ENCODE measurements around the gene SLC22A2.

Gene SLC22A2

DNA sequence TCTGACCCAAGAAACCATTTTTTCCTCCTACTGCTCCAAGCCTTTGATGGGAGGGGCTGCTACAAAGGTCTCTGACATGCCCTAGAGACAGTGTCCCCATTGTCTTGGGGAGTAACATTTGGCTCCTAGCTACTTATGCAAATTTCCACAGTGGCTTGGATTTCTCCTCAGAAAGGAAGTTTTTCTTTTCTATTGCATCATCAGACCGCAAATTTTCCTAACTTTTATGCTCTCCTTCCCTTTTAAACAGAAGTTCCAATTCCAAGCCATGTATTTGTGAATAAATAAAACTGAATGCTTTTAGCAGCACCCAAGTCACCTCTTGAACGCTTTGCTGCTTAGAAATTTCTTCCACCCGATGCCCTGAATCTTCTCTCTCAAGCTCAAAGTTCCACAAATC lies 51.0 kb downstream of the SLC22A2 start:
- DNase-seq (ENCODE audit: low read depth): no peak

GRCh38 chr6:160204710-160205109 lies 53.9 kb downstream of the SLC22A2 start:
- DNase-seq (ENCODE audit: low read depth): no peak

DNA sequence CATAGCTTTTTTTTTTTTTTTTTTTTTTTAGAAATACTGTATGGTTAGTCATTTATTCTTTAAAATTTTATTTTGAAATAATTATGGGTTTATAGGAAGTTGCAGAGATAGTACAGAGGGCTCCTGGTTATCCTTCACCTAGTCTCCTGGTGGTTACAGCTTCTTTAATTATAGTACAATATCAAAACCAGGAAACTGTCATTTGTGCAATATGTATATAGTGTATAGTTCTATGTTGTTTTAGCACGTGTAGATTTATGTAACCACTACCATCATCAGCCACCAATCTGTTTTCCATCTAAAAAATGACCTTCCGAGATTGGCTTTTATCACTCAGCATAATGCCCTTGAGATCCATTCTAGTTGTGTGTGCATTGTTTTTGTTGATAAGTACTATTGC lies 54.7 kb downstream of the SLC22A2 start:
- DNase-seq (ENCODE audit: low read depth): no peak

- DNase-seq (ENCODE audit: low read depth): no peak
These were observed 55.1 kb downstream of the SLC22A2 start for GRCh38 chr6:160203522-160203921.

GRCh38 chr6:160203076-160203475 lies 55.5 kb downstream of the SLC22A2 start:
- DNase-seq (ENCODE audit: low read depth): no peak

DNA sequence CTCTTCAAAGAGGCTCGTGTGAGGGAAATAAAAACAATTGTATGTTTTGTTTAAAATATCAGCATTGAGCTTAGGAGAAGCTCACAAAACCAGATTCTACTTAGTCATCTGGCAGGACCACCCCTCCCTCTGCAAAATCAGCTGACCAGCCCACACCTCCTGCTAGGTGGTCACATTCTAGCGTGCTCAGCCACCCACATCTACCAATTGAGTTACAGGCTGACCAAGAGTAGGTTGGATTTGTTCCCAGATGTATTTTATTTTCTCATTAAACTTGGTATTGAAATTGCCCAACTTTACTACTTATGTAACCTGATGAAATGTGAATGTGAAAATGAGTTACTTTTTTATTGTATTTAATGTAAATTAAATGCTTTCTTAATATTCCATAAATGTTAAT lies 56.2 kb downstream of the SLC22A2 start:
- no peak for DNase-seq (ENCODE audit: low read depth)

- DNase-seq (ENCODE audit: low read depth): no peak
These were observed 57.6 kb downstream of the SLC22A2 start for GRCh38 chr6:160201061-160201460.

GRCh38 chr6:160198606-160199211 lies 59.9 kb downstream of the SLC22A2 start:
- DNase-seq (ENCODE audit: low read depth): no peak

GRCh38 chr6:160197662-160198061 lies 61.0 kb downstream of the SLC22A2 start:
- no peak for DNase-seq (ENCODE audit: low read depth)

- no peak for DNase-seq (ENCODE audit: low read depth)
These were observed 63.8 kb downstream of the SLC22A2 start for GRCh38 chr6:160194808-160195207.

GRCh38 chr6:160192840-160193239 lies 65.8 kb downstream of the SLC22A2 start:
- DNase-seq (ENCODE audit: low read depth): no peak

GRCh38 chr6:160190973-160191372 lies 67.6 kb downstream of the SLC22A2 start:
- no peak for DNase-seq (ENCODE audit: low read depth)

GRCh38 chr6:160190081-160190480 lies 68.5 kb downstream of the SLC22A2 start:
- DNase-seq (ENCODE audit: low read depth): no peak

DNA sequence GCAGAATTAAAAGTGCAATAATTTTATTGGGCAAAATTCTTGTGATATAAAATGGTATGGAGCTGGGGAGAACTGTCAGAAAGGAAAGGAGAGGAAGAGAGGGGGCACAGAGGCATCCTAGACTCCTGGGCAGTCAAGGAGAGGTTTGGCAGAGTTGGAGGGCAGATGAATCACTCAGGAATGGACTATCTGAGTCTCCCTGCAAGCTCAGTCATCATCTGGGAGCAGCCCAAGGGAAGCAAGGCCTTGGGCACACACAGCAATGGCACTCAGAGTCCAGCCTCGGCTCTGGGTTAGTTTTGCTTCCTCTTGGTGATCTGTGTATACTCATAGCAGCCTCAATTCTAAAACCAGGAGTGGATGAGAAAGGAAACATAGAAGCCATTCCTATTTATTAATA lies 69.8 kb downstream of the SLC22A2 start:
- no peak for DNase-seq (ENCODE audit: low read depth)

DNA sequence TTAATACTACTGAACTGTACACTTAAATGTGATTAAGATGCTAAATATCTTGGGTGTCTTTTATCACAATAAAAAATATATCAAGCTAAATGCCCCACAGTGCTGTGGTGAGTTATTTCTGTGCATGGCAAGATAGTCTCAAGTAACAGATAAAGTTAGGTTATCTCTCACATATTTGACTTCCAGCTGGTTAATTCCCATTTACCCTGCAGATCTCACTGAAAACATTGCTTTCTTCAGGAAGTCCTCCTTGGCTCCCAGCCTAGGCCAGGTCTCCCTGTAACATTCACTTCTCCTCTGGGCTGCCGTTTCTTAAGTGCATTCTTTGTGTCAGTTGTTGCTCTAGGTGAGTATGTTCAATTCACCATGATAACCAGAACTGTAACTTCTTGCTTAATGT lies 77.9 kb downstream of the SLC22A2 start:
- DNase-seq (ENCODE audit: low read depth): no peak

DNA sequence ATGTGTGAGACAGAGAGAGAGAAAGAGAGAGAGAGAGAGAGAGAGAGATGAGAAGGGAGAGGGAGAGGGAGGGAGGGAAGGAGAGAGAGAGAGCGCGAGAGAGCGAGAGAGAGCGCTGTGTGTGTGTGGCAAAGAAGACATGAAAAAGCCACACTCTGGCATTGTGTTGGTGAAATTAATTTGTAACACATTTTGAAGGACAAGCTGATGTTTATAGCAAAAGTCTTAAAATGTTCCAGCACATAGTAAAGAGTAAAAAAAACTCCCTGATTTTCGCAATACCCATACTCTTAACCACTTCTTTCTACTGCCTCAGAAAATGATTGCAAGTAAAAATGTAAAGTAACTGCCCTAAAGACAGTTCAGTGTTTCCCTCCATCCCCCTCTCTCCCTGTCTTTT lies 80.3 kb downstream of the SLC22A2 start:
- DNase-seq (ENCODE audit: low read depth): no peak

DNA sequence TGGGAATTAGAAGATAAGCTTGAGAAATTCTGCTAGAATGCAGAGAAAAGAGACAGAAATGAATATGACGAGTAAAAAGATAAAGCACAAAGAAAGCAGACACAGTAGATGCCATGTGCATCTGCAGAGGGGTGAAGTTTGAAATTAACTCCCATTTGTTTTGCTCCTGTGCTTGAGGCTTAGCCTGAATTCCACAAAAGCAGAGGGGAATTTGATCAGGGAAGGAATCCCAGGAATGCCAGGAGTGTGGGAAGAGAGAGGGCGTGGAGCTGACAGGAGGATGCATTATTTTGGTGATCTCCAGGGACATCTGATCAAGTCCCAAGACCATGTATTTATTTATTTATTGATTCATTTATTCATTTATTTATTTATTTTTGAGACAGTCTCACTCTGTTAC lies 81.4 kb downstream of the SLC22A2 start:
- DNase-seq (ENCODE audit: low read depth): no peak

DNA sequence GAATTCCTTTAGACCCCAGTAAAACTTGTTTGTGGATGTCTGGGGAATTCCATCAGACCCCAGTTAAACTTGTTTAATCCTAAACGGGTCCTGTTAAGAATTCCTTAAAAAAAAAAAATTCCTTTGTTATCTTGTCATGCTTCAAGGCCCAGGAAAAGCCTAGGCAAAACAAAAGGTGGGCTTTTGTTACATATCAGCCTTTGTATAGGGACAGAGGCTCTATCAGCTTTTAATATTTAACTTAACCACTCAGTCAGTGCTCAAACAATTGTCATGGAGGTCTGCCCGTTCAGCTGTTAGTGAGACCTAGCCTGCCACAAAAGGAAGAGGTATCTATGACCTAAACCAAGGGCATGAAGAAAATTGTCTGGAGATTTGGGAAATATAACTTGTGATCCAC lies 83.9 kb downstream of the SLC22A2 start:
- no peak for DNase-seq (ENCODE audit: low read depth)

DNA sequence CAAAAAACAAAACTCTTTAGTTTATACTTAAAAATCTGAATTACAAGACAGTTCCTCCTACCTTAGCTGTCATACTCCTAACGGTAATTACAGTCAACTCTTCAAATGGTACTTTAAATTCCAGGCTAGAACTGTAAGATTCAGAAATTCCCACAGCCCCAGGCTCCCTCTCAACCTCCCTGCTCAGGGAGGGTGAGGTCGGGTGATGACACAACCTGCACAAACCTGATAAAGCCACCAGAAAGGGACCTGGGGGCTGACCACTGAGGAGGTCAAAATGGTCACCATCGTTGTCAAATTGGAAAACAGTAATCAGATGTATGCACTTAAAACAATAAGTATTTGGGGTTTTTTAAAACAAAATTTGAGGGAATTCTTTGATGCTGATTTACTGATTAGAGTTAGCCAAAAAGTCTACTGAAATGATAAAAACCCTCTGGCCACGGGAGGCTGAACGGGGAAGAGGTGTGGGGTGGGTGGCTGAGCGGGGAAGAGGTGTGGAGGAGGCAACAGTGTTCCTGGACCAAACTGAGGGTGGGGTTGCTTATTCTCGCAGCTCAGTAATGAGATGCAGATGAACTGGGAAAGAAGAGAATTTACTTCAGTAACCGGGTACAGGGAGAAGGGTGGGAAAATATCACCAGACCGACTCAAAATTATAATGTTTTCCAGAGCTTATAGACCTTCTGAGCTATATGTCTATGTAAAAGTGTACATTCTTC lies 84.7 kb downstream of the SLC22A2 start:
- no peak for DNase-seq (ENCODE audit: low read depth)

DNA sequence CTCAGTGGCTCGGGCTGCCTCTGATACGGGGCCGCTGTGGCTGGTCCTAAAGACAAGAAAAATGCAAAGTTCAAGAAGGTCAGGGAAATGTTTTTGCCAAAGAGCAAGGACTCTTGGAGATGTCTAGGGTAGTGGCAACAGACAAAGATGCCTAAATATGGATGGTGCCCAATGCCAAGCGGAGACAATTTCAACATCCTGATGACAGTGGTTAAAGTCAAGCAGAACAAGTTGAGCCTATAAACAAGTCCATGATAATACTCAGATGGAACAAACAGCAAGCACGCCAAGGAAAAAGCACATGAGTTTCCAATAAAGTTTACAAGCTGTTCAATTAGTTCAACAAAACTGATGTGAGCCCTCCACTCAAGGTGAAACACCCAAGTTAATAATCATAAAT lies 85.9 kb downstream of the SLC22A2 start:
- no peak for DNase-seq (ENCODE audit: low read depth)

DNA sequence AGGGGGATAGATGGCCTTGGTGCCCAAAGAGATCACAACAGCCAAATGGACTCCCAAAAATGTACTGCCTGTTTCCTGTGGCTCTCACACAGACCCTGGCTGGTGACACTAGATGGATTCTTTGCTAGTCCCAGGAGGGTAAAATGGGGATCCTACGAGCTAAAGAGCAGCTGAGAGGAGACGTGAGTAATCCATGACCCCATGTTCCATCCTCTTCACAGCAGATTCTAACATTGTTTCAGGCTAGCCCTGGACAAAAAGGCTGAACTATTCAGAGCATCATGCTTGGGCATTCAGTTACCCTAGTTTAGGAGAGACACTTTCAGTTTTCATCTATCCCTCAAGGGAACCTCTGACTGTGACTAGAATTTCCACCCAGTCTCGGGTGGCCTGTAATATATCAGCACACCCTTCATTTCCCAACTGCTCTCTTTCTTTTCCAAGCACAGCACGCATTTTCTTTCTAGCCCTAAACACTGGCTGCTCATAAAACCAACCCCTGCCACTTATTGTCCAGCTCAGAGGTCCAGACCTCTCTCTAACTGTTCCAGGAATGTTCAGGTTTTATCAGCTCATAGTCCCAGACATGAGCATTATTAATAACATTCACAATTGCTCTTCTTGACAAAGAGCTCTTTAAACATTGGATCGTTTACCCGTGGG lies 88.5 kb downstream of the SLC22A2 start:
- DNase-seq (ENCODE audit: low read depth): no peak

DNA sequence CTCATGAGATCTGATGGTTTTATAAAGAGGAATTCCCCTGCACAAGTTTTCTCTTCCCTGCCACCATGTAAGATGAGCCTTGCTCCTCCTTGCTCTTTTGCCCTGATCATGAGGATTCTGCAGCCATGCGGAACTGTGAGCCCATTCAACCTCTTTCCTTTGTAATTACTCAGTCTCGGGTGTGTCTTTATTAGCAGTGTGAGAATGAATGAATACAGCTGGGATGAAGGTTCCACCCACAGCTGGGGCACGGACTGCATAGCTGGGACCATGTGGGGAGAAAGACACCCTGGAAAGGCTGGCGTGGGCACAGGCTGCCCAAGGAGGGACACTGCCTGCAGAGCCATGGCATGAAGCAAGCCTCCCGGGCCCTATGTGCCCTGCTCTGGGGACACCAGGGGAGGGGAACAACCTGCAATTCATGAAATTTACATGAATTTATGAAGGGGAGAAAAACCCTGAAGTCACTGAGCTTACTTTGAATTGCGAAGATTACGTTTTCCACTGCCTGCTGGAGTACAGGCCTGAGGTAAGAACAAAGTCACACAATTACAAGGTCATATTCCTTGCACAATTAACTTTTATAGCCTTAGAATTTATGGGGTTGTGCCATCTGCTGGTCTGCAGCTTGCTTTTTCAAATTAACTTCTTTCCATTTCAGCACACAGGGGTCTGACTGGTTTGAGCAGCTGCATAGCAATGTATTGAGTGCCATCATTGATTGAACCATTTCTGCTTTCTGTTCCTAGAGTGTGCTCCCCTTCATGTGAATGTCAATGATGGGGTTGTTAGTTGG lies 90.8 kb downstream of the SLC22A2 start:
- DNase-seq (ENCODE audit: low read depth): no peak
